Cardiac fibroblast (primary cell): ENCODE data around the gene ZMYM2.

Experiments used
- DNase-seq, 2 donors: peaks; one replicate each; pipeline versions ENCODE4 v3.0.0 to v3.0.0-alpha.2; 2010; ENCODE audit warnings: low read depth in 2 of 2
- H3K4me3 ChIP-seq, 2 donors: replicated peaks in 1 of 2; 1 replicate in 1 of 2; 2 replicates in 1 of 2; pipeline ENCODE4 v1.5.1; 2011; ENCODE audit warnings: low read depth in 2 of 2, low read length in 2 of 2, mild to moderate bottlenecking in 2 of 2, moderate library complexity in 1 of 2
- CTCF ChIP-seq: IDR thresholded peaks from one replicate; pipeline ENCODE4 v1.5.1; 2011; ENCODE audit warnings: low read depth, mild to moderate bottlenecking, low read length, inconsistent platforms

Gene ZMYM2

GRCh38 chr13:20114066-20114610, 155.6 kb downstream of the ZMYM2 start:
- no peak overlapping the region for H3K4me3 ChIP-seq
- no peak for TF ChIP-seq CTCF
- no peak for DNase-seq

- TF ChIP-seq CTCF: no peak
- no peak overlapping the region for H3K4me3 ChIP-seq
- DNase-seq: no peak
Measured at GRCh38 chr13:20116213-20116612, 157.7 kb downstream of the ZMYM2 start.

GRCh38 chr13:20118268-20119140, 160.0 kb downstream of the ZMYM2 start:
- peak; percentile 36 to 53 for DNase-seq
- no peak for TF ChIP-seq CTCF
- H3K4me3 ChIP-seq: peak overlapping the region; percentile 39 to 51

GRCh38 chr13:20119960-20120359, 161.4 kb downstream of the ZMYM2 start:
- no peak for TF ChIP-seq CTCF
- DNase-seq: no peak
- peak overlapping the region in 1 of 2 donors; percentile 49 for H3K4me3 ChIP-seq

- TF ChIP-seq CTCF: no peak
- H3K4me3 ChIP-seq: peak overlapping the region in 1 of 2 donors; percentile 49
- DNase-seq: no peak
Measured at GRCh38 chr13:20121159-20121525, 162.6 kb downstream of the ZMYM2 start.

- H3K4me3 ChIP-seq: no peak overlapping the region
- no peak for DNase-seq
- TF ChIP-seq CTCF: no peak
Measured at GRCh38 chr13:20124303-20124702, 165.8 kb downstream of the ZMYM2 start.
